PC-3 (cell line): ENCODE results near the gene DGKH. TPM values are rescaled to one million over a fixed set of nuclear protein-coding genes. Genes with fewer than 3 reads are reported as not detected.

ENCODE experiments used
- ATAC-seq: fragments of 200-7000 bp; cut with Tn5 transposase; 2 replicates; pipeline ENCODE4 v1.9.1; 2020; ENCODE audit warnings: mild to moderate bottlenecking, moderate library complexity
- BruUV-seq: library from RNA; stranded (reverse); fragments of 400-500 nt; replicated peaks from 2 replicates; lab custom pipeline; 2021; lab: Mats Ljungman, UMichigan
- CTCF ChIA-PET: fragments of 300-600 bp; sonication (Branson Sonifier 250); formaldehyde crosslinking; loops from one replicate; lab custom pipeline; 2022; ENCODE audit warnings: antibody characterized with exemption; lab: Charles Lee
- POLR2A ChIA-PET: fragments of 300-600 bp; sonication (Branson Sonifier 250); formaldehyde crosslinking; loops from one replicate; lab custom pipeline; 2022; ENCODE audit warnings: antibody characterized with exemption; ENCODE audit not compliant: unreplicated experiment; lab: Charles Lee
- DNase-seq: peaks from one replicate; pipeline ENCODE4 v3.0.0-alpha.2; 2015
- H2AFZ ChIP-seq: fragments of 300-600 bp; sonication (generic); 2 replicates; pipeline ENCODE4 v1.6.0; 2016; ENCODE audit warnings: antibody characterized with exemption, low read length
- H3F3A ChIP-seq: fragments of 300-600 bp; sonication (generic); one replicate; pipeline ENCODE4 v1.6.0; 2017; ENCODE audit warnings: antibody characterized with exemption, low read length, control low read depth, mild to moderate bottlenecking; ENCODE audit not compliant: unreplicated experiment
- H3K27ac ChIP-seq: fragments of 300-600 bp; sonication (generic); 2 replicates; pipeline ENCODE4 v1.5.1; 2016; ENCODE audit warnings: mild to moderate bottlenecking, low read length
- H3K27me3 ChIP-seq: fragments of 300-600 bp; sonication (generic); 2 replicates; pipeline ENCODE4 v1.6.1; 2016; ENCODE audit warnings: low read length, mixed read lengths
- H3K36me3 ChIP-seq: fragments of 300-600 bp; sonication (generic); 2 replicates; pipeline ENCODE4 v1.6.1; 2016; ENCODE audit warnings: low read depth, mixed run types, low read length, mixed read lengths
- H3K4me1 ChIP-seq: fragments of 300-600 bp; sonication (generic); 2 replicates; pipeline ENCODE4 v1.5.1; 2016; ENCODE audit warnings: low read length; ENCODE audit not compliant: insufficient read depth
- H3K4me2 ChIP-seq: fragments of 300-600 bp; sonication (generic); 2 replicates; pipeline ENCODE4 v1.6.0; 2016; ENCODE audit warnings: low read length
- H3K4me3 ChIP-seq: fragments of 300-600 bp; sonication (generic); 2 replicates; pipeline ENCODE4 v1.5.1; 2016; ENCODE audit warnings: mild to moderate bottlenecking, low read length, mixed read lengths
- H3K79me2 ChIP-seq: fragments of 300-600 bp; sonication (generic); 2 replicates; pipeline ENCODE4 v1.6.1; 2017; ENCODE audit warnings: low read length, mixed read lengths
- H3K9ac ChIP-seq: fragments of 300-600 bp; sonication (generic); 2 replicates; pipeline ENCODE4 v1.6.0; 2016; ENCODE audit warnings: mild to moderate bottlenecking, low read length
- H3K9me2 ChIP-seq: fragments of 300-600 bp; sonication (generic); replicated peaks from 2 replicates; pipeline ENCODE4 v1.6.1; 2016; ENCODE audit warnings: mixed run types, low read length, mixed read lengths
- H3K9me3 ChIP-seq: fragments of 300-600 bp; sonication (generic); 2 replicates; pipeline ENCODE4 v1.6.1; 2016; ENCODE audit warnings: low read length, mixed read lengths
- H4K20me1 ChIP-seq: fragments of 300-600 bp; sonication (generic); 2 replicates; pipeline ENCODE4 v1.6.1; 2016; ENCODE audit warnings: low read length, mixed read lengths
- EZH2 ChIP-seq: fragments of 300-600 bp; sonication (generic); IDR thresholded peaks from one replicate; pipeline ENCODE4 v1.6.1; 2017; ENCODE audit warnings: antibody characterized with exemption, mild to moderate bottlenecking, low read length; ENCODE audit not compliant: unreplicated experiment
- EZH2phosphoT487 ChIP-seq: fragments of 300-600 bp; sonication (generic); IDR thresholded peaks from 2 replicates; pipeline ENCODE4 v1.6.1; 2018; ENCODE audit warnings: mild to moderate bottlenecking, antibody characterized with exemption, low read length, borderline replicate concordance
- intact Hi-C: fragments of 100-400 bp; cut with micrococcal nuclease; formaldehyde crosslinking; loops from 2 replicates; pipeline ENCODE4 v1.9.0; 2023
- total RNA-seq: library from RNA; depleted of rRNA; stranded (reverse); fragments of >200 nt; gene quantifications from 2 replicates; pipeline ENCODE4 v1.2.3, GENCODE V29; 2014
- TF ChIP-seq, protein P1 (sequence below): fragments of 300-600 bp; sonication (generic); conservative IDR thresholded peaks from 2 replicates; pipeline ENCODE4 v1.5.1; 2017; ENCODE audit warnings: antibody characterized with exemption, low read depth, mild to moderate bottlenecking, low read length

The DGKH gene
- total RNA-seq, 1 experiment from 2014 or later, result 5.9 TPM

DNA sequence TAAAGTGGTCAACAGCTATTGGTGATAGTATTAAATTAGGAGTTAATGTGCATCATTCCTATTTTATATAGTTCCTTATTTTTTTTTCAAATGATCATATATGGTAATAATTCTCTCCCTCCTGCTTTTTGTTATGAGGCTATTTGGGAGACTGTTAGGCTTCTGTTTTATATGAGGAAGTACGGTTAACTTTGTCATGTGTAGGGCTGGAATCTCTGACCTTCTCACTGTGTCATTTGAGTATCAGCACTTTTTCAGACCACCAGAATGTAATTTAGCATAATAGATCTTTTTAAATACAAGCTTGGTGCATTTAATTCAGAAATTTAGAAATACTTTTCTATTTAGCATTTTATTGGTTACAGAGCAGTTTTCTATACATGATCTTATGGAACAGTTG lies 7.7 kb downstream of the DGKH start:
- Histone ChIP-seq H3K4me2 (no peak overlapping the region), H3K27me3 (no peaks in the 10 kb centered on the region), H3K9ac (no peak overlapping the region), H3K4me1 (no peaks in the 10 kb centered on the region), H3F3A (no peaks in the 10 kb centered on the region), H3K9me3 (no peaks in the 10 kb centered on the region), H3K4me3 (no peak overlapping the region), H2AFZ (no peak overlapping the region), H4K20me1 (no peaks in the 10 kb centered on the region), H3K27ac (no peak overlapping the region), H3K79me2 (peaks cover 37% of the 10 kb centered on the region), H3K9me2 (no peaks in the 10 kb centered on the region), H3K36me3 (peaks cover 6% of the 10 kb centered on the region; the same call in 1 of the 2 replicates)
- ChIA-PET POLR2A (interaction anchor here (0.6 kb wide), 1 partner anchor 599 kb away, joined by 4 read pairs; the partner anchor contains the start of gene RGCC), CTCF (interaction anchor here (0.7 kb wide), 1 partner anchor 59 kb away, joined by 3 read pairs; no protein-coding TSS in a partner anchor)
- BruUV-seq, result no TSS peak
- TF ChIP-seq, protein P1, sequence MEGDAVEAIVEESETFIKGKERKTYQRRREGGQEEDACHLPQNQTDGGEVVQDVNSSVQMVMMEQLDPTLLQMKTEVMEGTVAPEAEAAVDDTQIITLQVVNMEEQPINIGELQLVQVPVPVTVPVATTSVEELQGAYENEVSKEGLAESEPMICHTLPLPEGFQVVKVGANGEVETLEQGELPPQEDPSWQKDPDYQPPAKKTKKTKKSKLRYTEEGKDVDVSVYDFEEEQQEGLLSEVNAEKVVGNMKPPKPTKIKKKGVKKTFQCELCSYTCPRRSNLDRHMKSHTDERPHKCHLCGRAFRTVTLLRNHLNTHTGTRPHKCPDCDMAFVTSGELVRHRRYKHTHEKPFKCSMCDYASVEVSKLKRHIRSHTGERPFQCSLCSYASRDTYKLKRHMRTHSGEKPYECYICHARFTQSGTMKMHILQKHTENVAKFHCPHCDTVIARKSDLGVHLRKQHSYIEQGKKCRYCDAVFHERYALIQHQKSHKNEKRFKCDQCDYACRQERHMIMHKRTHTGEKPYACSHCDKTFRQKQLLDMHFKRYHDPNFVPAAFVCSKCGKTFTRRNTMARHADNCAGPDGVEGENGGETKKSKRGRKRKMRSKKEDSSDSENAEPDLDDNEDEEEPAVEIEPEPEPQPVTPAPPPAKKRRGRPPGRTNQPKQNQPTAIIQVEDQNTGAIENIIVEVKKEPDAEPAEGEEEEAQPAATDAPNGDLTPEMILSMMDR, result no peak
- intact Hi-C loops, result no loop called here
- DNase-seq (no peak), ATAC-seq (no peak)

DNA sequence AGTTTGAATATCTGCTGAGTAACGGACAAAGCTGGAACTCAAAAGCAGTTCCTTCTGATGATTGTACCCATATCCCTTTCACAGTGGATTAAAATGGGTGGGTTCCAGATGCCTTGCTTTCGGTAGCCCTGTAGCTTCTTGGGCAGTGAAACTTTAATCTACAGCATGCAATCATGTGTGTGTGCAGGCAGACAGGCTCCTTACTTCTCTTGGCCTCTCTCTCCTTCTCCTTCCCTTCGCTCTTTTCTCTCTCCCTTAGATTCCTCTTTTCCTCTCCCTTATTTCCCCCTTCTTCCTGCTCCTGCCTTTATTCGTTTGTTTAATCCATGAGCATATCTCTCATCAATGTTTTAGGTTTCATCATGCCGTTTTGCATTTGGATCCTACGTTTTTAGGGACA lies 8.1 kb downstream of the DGKH start:
- H3K4me2 ChIP-seq, result no peak overlapping the region
- ATAC-seq, result no peak
- peaks cover 34% of the 10 kb centered on the region for H3K79me2 ChIP-seq
- ChIA-PET POLR2A (interaction anchor here (0.6 kb wide), 1 partner anchor 599 kb away, joined by 4 read pairs; the partner anchor contains the start of gene RGCC), CTCF (interaction anchor here (0.7 kb wide), 1 partner anchor 59 kb away, joined by 3 read pairs; no protein-coding TSS in a partner anchor)
- DNase-seq, result no peak
- no peaks in the 10 kb centered on the region for H3K9me3 ChIP-seq
- no peak overlapping the region for H3K9ac ChIP-seq
- no TSS peak for BruUV-seq
- H2AFZ ChIP-seq, result no peak overlapping the region
- intact Hi-C loops, result no loop called here
- no peaks in the 10 kb centered on the region for H3K27me3 ChIP-seq
- peaks cover 6% of the 10 kb centered on the region; the same call in 1 of the 2 replicates for H3K36me3 ChIP-seq
- no peak overlapping the region for H3K4me3 ChIP-seq
- no peaks in the 10 kb centered on the region for H3K4me1 ChIP-seq
- no peak for TF ChIP-seq EZH2phosphoT487
- TF ChIP-seq EZH2, result no peak
- TF ChIP-seq, protein P1, result no peak
- H3F3A ChIP-seq, result no peaks in the 10 kb centered on the region
- no peaks in the 10 kb centered on the region for H3K9me2 ChIP-seq
- no peaks in the 10 kb centered on the region for H4K20me1 ChIP-seq
- no peak overlapping the region for H3K27ac ChIP-seq

DNA sequence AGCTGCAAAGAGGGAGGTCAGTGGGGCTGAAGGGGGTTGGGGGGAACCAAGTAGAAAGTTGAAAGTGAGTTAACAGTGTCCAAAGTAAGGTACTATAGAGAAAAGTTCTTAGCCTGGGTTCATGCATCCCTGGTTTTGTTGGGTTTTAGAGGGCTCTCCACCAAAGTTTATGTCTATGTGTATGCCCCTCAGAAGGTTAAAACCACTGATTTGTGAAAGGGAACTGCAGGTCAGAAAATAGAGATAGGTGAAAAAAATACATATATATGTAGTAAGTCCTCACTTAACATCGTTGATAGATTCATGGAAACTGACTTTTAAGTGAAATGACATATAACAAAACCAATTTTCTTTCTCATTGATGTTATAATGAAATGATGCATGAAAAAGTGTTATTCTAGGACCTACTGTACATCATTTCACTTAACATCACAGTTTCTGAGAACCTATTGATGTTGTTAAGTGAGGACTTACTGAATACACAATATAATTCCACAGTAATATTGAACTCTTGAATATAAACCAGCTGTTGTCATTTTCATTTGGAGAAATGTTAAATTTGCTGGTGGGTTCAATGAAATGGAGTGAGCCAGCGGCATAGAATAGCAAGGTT lies 9.6 kb downstream of the DGKH start:
- no peak for ATAC-seq
- no peak for DNase-seq
- Histone ChIP-seq H3K27ac (no peak overlapping the region), H3K27me3 (no peaks in the 10 kb centered on the region), H3K9me2 (no peaks in the 10 kb centered on the region), H3K79me2 (peaks cover 31% of the 10 kb centered on the region), H3K9me3 (no peaks in the 10 kb centered on the region), H4K20me1 (no peaks in the 10 kb centered on the region), H2AFZ (no peak overlapping the region), H3K4me2 (no peak overlapping the region), H3F3A (no peaks in the 10 kb centered on the region), H3K4me3 (no peak overlapping the region), H3K9ac (no peak overlapping the region), H3K4me1 (no peaks in the 10 kb centered on the region), H3K36me3 (peaks cover 6% of the 10 kb centered on the region; the same call in 1 of the 2 replicates)
- ChIA-PET POLR2A (no interaction called here), CTCF (no interaction called here)
- no TSS peak for BruUV-seq
- TF ChIP-seq EZH2 (no peak), EZH2phosphoT487 (no peak)
- TF ChIP-seq, protein P1, result no peak
- intact Hi-C loops, result no loop called here
